Erythroblast (primary cell): Measurements from ENCODE around the gene TINCR.
"Not testable (repeated sequence)": the region's sequence is repeated elsewhere in the genome, so short reads cannot be mapped to it uniquely, and the experiment has no call there.

Experiments used
- DNase-seq, 2 experiments: peaks; one replicate each; lab custom pipeline; 2025; lab: John Stamatoyannopoulos, UW
- GATA1 ChIP-seq: IDR thresholded peaks from 2 replicates; pipeline ENCODE4 v1.6.1; 2011; ENCODE audit warnings: low read depth, mild to moderate bottlenecking, control low read depth, low read length, moderate library complexity
- POLR2A ChIP-seq: IDR thresholded peaks from 2 replicates; pipeline ENCODE4 v1.6.1; 2011; ENCODE audit warnings: mild to moderate bottlenecking, low read length

Gene TINCR

DNA sequence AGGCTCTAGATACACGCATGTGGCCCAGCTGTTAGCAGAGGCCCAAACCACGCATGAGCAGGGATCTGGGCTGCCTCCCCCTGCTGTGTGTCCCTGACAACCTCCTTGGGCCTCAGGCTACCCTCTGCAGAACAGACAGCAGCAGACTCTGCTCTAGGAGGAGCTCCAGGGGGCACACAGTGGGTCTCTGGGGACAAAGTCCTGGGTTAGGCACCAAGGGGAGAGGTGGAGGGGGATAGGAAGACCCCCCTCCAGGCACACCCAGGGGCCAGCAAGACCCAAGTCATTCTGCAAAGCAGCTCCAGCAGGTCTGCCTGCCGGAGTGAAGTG is 8.0 kb downstream of the TINCR start:
- DNase-seq = no peak
- TF ChIP-seq GATA1 = no peak
- no peak for TF ChIP-seq POLR2A

DNA sequence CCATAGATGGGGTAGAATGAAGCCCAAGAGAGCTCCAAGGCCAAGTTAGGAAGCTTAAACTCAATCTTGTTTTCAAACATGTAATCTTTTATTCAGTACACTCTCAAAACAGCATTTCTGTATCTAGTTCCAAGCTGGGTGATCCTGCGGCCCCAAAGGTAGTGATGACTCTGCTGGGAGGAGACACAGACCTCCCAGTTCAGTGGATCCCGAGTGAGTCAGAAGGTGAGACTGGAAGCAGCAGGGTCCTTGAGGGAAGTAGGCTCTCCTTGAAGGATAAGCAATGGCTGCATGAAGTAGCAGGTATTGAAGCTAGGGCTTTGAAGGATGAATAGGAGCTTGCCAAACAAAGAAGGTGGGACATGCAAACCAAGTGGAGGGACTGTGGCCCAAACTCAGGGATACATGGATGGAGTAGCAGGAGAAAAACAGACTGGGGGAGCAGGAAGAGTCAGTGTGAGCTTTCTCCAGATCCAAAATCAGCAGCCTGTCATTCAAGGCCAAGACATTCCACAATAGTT is 9.6 kb downstream of the TINCR start:
- no peak for DNase-seq
- TF ChIP-seq POLR2A = no peak
- no peak for TF ChIP-seq GATA1

- TF ChIP-seq GATA1 = no peak
- no peak for TF ChIP-seq POLR2A
- no peak for DNase-seq
These were observed 10.1 kb downstream of the TINCR start for GRCh38 chr19:5557691-5558090.

DNA sequence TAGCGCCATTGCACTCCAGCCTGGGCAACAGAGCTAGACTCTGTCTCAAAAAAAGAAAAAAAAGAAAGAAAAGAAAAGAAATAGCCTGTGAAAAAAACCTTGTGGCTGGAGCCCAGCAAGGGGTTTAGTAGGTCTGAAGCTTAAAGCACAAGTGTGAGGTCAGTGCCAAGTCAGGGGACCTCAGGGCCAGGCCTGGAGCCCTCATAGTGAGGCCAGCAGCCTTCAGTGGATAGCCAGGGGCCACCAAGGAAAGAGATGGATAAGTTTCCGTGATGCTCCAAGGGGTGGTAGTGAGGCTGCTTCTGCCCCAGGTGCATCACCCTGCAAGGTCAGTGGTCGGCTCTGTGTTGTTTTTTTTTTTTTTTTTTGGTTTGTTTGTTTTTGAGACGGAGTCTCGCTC is 12.9 kb downstream of the TINCR start:
- no peak for TF ChIP-seq GATA1
- no peak for TF ChIP-seq POLR2A
- no peak for DNase-seq

DNA sequence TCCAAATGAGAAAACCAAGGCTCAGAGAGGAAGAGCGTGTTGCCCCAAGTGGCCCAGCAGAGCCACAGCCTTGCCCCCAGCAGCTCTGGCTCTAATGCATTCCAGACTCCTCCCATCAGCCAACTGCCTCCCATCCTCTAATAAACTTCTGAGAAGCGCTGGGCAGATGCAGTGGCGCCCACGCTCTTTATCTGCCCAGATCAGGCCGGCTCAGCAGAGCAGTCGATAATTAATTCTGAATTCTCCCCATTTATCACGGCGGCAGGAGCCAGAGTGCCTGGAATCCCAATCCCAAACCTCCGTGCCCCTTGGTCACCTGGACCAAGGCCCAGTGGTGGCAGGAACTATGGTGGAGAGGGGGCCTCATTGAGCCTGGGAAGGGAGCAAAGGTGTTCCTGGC is 13.9 kb downstream of the TINCR start:
- no peak for TF ChIP-seq GATA1
- TF ChIP-seq POLR2A = no peak
- no peak for DNase-seq

GRCh38 chr19:5547881-5548280 is 19.9 kb downstream of the TINCR start:
- DNase-seq = no peak
- TF ChIP-seq GATA1 (no peak), POLR2A (no peak)

DNA sequence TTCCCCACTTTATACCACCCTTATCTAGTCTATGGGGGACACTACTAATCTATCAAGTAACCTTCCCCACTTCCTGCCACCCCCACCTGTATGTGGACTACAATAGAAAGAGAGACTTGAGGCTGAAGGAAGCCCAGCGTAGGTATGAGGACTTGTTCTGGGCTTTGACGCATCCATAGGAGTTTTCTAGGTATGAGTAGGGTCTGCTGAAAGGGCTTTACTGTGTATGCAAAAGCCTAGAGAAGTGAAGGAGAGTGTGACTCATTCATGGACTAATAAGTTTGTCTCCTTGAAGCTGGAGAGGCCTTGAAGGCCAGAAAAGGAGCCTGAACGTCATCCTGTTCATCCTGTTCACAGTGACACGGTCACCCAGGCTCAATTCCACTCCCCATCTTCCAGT is 21.8 kb downstream of the TINCR start:
- DNase-seq = no peak

GRCh38 chr19:5545051-5545450 is 22.7 kb downstream of the TINCR start:
- TF ChIP-seq GATA1 (no peak), POLR2A (no peak)
- DNase-seq = no peak

More for the DNA sequence above, 21.8 kb downstream of the TINCR start:
- TF ChIP-seq GATA1 (no peak), POLR2A (no peak)

GRCh38 chr19:5542665-5543064 is 25.1 kb downstream of the TINCR start:
- TF ChIP-seq POLR2A (no peak), GATA1 (no peak)
- no peak for DNase-seq

GRCh38 chr19:5541456-5541855 is 26.3 kb downstream of the TINCR start:
- TF ChIP-seq GATA1 (no peak), POLR2A (no peak)
- DNase-seq = no peak

DNA sequence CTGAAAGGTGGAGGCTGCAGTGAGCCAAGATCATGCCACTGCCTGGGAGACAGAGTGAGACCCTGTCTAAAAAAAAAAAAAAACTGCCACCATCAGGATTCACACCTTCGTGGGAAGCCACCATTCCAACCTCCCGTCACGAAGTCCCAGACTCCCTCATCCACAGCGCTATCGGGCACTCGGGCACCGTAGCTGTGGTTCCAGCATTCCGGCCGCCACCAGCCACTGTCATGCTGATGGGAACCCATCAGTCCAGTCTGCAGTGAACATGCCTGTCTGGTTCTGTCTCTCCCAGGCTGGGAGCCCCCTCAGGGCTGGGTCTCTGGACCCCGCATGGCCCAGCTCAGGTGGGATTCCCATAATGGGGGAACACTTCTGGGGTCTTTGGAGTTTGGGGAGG is 27.5 kb downstream of the TINCR start:
- no peak for TF ChIP-seq POLR2A
- no peak for TF ChIP-seq GATA1
- no peak for DNase-seq

GRCh38 chr19:5537870-5538269 is 29.9 kb downstream of the TINCR start:
- no peak for DNase-seq
- TF ChIP-seq POLR2A (no peak), GATA1 (no peak)

DNA sequence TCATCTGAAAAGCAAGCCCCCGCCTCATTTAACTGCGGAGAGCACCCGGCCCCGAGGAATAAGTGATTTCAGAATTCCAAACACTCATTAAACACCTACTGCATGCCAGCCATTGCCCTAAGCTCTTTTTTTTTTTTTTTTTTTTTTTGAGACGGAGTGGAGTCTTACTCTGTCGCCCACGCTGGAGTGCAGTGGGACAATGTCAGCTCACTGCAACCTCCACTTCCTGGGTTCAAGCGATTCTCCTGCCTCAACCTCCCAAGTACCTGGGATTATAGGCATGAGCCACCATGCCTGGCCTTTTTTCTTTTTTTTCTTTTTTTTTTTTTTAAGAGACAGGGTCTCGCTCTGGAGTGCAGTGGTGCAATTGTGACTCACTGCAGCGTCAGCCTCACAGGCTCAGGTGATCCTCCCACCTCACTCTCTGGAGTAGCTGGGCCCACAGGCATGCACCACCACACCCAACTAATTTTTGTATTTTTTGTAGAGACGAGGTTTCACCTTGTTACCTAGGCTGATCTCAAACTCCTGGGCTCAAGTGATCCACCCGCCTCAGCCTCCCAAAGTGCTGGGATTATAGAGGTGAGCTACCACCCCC is 30.7 kb downstream of the TINCR start:
- not testable (repeated sequence) for DNase-seq

DNA sequence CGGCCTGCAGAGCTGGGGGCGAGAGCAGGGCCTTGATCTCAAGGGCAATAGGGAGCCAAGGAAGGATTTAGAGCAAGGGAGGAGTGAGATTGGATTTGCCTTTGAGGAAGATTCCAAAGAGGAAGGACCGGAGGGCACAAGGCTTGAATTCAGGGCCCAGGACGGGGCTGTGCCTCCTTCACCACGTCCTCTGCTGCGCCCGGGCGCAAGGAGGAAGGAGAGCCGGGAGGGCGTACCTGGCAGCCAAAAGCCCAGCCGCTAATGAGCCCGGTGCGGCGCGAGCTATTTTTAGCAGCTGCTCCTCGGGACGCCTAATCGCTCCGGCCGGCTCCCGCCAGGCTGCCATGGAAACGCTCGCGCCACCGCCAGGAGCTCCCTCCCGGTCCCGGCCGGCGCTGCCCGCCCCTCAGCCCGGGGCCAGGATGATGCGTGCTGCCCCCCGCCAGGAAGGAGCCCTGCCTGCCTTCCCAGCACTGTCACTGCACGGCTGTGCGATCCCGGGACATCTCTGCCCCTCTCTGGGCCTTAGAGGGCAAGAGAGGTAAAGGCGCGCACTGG is 31.3 kb downstream of the TINCR start:
- TF ChIP-seq POLR2A = no peak
- no peak for TF ChIP-seq GATA1
- no peak for DNase-seq
